Sigmoid colon (tissue), 7 donors: ENCODE measurements around the gene PRXL2B. TPM values are rescaled to one million over a fixed set of nuclear protein-coding genes. Genes with fewer than 3 reads are reported as not detected.
A peak's percentile ranks its signal among the peaks of the same experiment; 100 is the strongest.

Source experiments
- DNase-seq: peaks from one replicate; pipeline ENCODE4 v3.0.0-alpha.2; 2019
- H3K27ac ChIP-seq, 4 donors: fragments of 200-600 bp; sonication (generic); one replicate each; pipeline ENCODE4 v1.5.1; 2016 to 2019; ENCODE audit warnings: mild to moderate bottlenecking in 1 of 4
- H3K27me3 ChIP-seq, 3 donors: fragments of 200-600 bp; sonication (generic); one replicate each; pipeline ENCODE4 v1.5.1; 2019; ENCODE audit warnings: mild to moderate bottlenecking in 1 of 3
- H3K36me3 ChIP-seq, 4 donors: fragments of 200-600 bp; sonication (generic); one replicate each; pipeline ENCODE4 v1.5.1; 2016 to 2019
- H3K4me1 ChIP-seq, 4 donors: fragments of 200-600 bp; sonication (generic); one replicate each; pipeline ENCODE4 v1.5.1; 2017 to 2019
- H3K4me3 ChIP-seq, 4 donors: fragments of 200-600 bp; sonication (generic); one replicate each; pipeline ENCODE4 v1.5.1; 2017 to 2019; ENCODE audit warnings: mild to moderate bottlenecking in 2 of 4, moderate library complexity in 1 of 4
- H3K9me3 ChIP-seq, 4 donors: fragments of 200-600 bp in 3 of 4; sonication (generic) in 3 of 4; one replicate each; pipeline versions ENCODE4 v1.5.1 to v1.6.1; 2013 to 2019
- EP300 ChIP-seq, 4 donors: sonication (generic); formaldehyde crosslinking; IDR thresholded peaks; one replicate each; pipeline ENCODE4 v1.6.1; 2017; ENCODE audit warnings: antibody characterized with exemption in 4 of 4
- POLR2A ChIP-seq, 2 donors: fragments of 450-650 bp; IDR thresholded peaks; one replicate each; pipeline ENCODE4 v1.6.1; 2016; ENCODE audit warnings: antibody characterized with exemption in 2 of 2, mild to moderate bottlenecking in 2 of 2, moderate library complexity in 2 of 2
- POLR2AphosphoS5 ChIP-seq, 4 donors: sonication (generic); formaldehyde crosslinking; IDR thresholded peaks; one replicate each; pipeline ENCODE4 v1.6.1; 2017; ENCODE audit warnings: antibody characterized with exemption in 4 of 4
- WGBS, 2 donors: extraction: QIAGEN DNeasy Blood & Tissue Kit; methylation state at CpG; one replicate each; pipeline ENCODE4 v1.1.7; 2013; 5-methylcytosine and 5-hydroxymethylcytosine counted together
- intact Hi-C: fragments of 100-400 bp; cut with DNase I; formaldehyde crosslinking; loops from one replicate; pipeline ENCODE4 v1.15.1; 2023
- polyA plus RNA-seq, 3 donors: library from polyadenylated mRNA; stranded (reverse); fragments of 200-250 nt; gene quantifications; one replicate each; pipeline ENCODE4 v1.2.3, GENCODE V29; 2013
- total RNA-seq, 4 donors: library from RNA; depleted of rRNA; stranded (reverse); fragments of >200 nt; gene quantifications; one replicate each; pipeline ENCODE4 v1.1.0, GENCODE V29; 2016
- TF ChIP-seq, protein P1 (sequence below), 4 experiments: fragments of 450-650 bp in 3 of 4; fragments of 200-600 bp in 1 of 4; IDR thresholded peaks; one replicate each; pipeline ENCODE4 v1.5.1; 2016 to 2019; ENCODE audit warnings: antibody characterized with exemption in 4 of 4, mild to moderate bottlenecking in 3 of 4, moderate library complexity in 2 of 4
- donor health status: healthy with polysubstance abuse.
- donor health status: Bipolar disorder and iron deficiency.
- donor health status: healthy.

PRXL2B gene
- total and polyA plus RNA-seq, 7 donors, result 8.6 to 53.2 (median 18.2) TPM

DNA sequence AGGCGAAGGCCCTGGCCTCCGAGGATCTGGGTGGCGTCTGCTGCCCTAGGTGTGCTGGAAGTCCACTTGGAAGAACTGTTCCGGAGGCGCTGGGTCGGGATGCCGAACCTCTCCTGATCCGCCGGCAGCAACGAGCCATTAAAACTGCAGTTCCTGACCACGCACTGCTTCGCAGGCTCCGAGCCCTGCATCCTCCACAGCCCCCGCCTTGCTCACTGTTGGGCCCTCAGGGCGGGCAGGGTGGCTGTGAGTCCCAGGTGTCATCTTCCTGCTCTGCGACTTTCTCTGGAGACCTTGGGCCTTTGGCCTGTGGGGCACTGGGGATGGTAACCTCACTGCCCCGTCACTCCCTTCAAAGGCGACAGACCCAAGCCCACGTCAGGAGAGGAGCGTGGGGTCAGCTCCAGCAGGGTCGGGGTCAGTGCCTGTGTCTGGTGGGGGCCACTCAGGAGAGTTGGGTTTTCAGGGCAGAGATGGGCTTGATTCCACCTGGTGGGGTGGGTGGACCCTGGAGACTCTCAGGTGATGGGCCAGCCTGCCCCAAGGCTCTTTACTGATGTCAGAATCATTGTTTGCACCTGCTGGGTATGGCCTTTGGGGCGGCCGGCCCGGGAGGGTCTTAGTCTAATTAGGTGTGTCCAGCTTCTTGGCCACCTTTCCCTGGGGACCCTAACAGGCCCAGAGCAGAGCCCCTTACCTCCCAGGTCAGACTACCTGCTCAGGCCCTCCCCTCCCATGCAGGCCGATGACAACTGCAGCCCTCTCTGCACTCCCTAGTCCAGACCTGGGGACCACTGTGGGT lies 3.1 kb downstream of the PRXL2B start:
- Histone ChIP-seq H3K9me3 (no peaks in the 10 kb centered on the region), H3K27me3 (peaks cover 0 to 19% (median 16%) of the 10 kb centered on the region in 3 donors), H3K36me3 (peaks cover 0 to 7% (median 0%) of the 10 kb centered on the region in 4 donors), H3K27ac (no peak overlapping the region), H3K4me1 (peaks cover 0 to 29% (median 22%) of the 10 kb centered on the region in 4 donors), H3K4me3 (no peak overlapping the region)
- peak; percentile 62 for DNase-seq
- intact Hi-C loops, result loop anchor here (5.0 kb wide), 2 partner anchors 42 to 392 kb away; no protein-coding TSS in a partner anchor
- TF ChIP-seq POLR2A (IDR thresholded peaks at IDR 0.05), result no peak
- WGBS, 2 donors, result 86 to 94% methylated on average over 25 of the region's 25 CpGs

DNA sequence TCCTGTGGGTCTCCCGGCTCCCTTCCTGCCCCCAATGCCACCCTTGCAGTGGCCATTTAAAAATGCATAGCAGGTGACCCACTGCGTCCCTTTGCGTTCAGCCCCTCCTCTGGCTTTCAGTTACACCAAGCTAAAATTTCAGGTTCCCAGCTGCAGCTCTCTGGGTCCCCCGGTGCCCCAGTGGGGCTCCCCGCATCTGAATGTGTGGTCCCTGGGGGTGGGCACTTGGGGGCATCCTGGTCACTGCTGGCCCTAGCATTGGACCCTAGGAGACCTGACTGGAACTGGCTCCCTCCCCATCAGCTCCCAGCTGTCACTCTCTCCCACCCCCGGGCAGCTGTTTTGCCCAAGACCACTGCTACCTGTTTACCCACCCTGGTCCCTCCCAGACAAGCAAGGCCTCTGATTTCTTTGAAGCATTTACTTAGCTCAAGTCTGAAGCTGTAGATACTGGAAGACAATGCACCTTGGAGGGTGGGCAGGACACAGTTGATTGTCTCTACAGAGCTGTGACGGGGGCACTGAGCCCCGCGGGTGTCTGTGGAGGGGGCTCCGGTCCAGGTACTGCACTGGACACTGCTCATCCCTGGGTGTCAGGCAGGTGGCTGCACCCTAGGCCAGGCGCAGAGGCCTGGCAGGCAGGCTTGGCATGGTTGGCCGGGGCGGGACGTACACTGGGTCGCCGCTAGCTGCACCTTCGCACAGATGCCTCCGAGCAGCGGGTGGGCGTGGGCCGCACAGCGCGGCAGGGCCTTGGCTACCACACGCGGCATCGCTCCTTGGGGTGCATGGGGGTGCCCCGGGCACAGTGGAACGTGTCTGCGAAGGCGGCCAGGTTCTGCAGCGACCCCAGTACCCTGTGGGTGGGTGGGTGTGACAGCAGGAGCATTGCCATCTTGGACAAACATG lies 3.9 kb downstream of the PRXL2B start:
- H3K4me3 ChIP-seq, result no peak overlapping the region
- TF ChIP-seq, protein P1, sequence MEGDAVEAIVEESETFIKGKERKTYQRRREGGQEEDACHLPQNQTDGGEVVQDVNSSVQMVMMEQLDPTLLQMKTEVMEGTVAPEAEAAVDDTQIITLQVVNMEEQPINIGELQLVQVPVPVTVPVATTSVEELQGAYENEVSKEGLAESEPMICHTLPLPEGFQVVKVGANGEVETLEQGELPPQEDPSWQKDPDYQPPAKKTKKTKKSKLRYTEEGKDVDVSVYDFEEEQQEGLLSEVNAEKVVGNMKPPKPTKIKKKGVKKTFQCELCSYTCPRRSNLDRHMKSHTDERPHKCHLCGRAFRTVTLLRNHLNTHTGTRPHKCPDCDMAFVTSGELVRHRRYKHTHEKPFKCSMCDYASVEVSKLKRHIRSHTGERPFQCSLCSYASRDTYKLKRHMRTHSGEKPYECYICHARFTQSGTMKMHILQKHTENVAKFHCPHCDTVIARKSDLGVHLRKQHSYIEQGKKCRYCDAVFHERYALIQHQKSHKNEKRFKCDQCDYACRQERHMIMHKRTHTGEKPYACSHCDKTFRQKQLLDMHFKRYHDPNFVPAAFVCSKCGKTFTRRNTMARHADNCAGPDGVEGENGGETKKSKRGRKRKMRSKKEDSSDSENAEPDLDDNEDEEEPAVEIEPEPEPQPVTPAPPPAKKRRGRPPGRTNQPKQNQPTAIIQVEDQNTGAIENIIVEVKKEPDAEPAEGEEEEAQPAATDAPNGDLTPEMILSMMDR (IDR thresholded peaks at IDR 0.05), result no peak
- TF ChIP-seq POLR2A (IDR thresholded peaks at IDR 0.05) (no peak), EP300 (IDR thresholded peaks at IDR 0.05) (no peak), POLR2AphosphoS5 (IDR thresholded peaks at IDR 0.05) (no peak)
- intact Hi-C loops, result no loop called here
- DNase-seq, result peak; percentile 60
- H3K9me3 ChIP-seq, result no peaks in the 10 kb centered on the region
- H3K27ac ChIP-seq, result no peak overlapping the region
- peaks cover 0 to 7% (median 0%) of the 10 kb centered on the region in 4 donors for H3K36me3 ChIP-seq
- WGBS, 2 donors, result 94 to 95% methylated on average over 31 of the region's 31 CpGs
- H3K27me3 ChIP-seq, result peaks cover 0 to 25% (median 19%) of the 10 kb centered on the region in 3 donors
- H3K4me1 ChIP-seq, result peaks cover 0 to 21% (median 14%) of the 10 kb centered on the region in 4 donors

DNA sequence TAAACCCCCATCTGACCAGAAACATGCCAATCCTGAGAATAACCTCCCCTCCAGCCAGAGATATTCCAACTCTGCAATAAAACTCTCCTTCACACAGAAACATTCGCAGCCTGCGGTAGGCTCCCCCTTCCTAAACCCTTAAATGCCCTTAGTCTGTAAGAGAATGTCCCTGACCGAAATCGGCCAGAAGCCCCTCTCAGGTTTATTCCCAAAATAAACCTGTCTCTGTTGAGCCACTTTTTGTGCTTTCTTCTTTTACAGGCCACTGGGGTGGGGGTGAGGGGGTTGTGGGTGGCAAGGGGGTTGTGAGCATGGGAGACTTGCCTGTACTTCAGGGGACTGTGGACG lies 4.6 kb downstream of the PRXL2B start:
- TF ChIP-seq, protein P1 (IDR thresholded peaks at IDR 0.05), result no peak
- TF ChIP-seq POLR2A (IDR thresholded peaks at IDR 0.05) (no peak), EP300 (IDR thresholded peaks at IDR 0.05) (no peak), POLR2AphosphoS5 (IDR thresholded peaks at IDR 0.05) (no peak)
- 87 to 89% methylated on average over 5 of the region's 5 CpGs for WGBS, 2 donors
- H3K27me3 ChIP-seq, result peaks cover 0 to 25% (median 19%) of the 10 kb centered on the region in 3 donors
- H3K4me1 ChIP-seq, result peaks cover 0 to 16% (median 13%) of the 10 kb centered on the region in 4 donors
- peak; percentile 47 for DNase-seq
- H3K36me3 ChIP-seq, result peaks cover 0 to 7% (median 0%) of the 10 kb centered on the region in 4 donors
- no peaks in the 10 kb centered on the region for H3K9me3 ChIP-seq
- no peak overlapping the region for H3K27ac ChIP-seq
- H3K4me3 ChIP-seq, result no peak overlapping the region
- intact Hi-C loops, result no loop called here

DNA sequence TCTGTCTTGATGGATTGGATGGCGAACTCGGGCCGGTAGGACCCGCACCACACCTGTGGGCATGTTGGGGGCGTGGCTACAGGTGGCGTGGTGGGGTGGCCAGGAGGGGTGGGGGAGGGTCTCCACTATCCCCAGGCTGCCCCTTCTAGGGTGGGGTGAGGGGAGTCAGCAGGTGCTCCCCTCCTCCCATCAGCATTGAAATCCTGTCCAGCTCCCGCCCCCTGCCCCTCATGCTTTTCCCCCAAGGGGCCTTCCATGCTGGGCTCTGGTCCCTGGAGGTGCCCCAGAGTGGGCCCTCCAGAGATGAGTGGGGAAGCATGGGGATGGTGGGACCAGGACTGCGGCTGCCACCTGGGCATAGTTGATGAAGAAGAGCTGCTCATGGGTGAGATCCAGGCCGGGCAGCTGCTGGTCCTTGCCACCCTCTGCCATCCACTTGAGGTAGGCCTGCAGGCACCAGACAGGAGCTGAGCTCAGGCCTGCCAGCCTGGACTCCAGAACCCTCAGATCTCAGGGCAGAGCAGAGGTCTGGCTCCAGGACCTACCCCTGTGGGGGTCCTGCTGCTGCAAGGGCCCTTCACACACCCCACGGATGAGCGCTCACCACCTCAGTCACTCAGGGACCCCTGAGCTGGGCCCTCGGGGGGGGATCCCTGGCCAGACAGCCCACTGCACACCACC lies 5.1 kb downstream of the PRXL2B start:
- peaks cover 0 to 15% (median 13%) of the 10 kb centered on the region in 4 donors for H3K4me1 ChIP-seq
- 77 to 90% methylated on average over 12 of the region's 12 CpGs for WGBS, 2 donors

More for the DNA sequence above, 5.1 kb downstream of the PRXL2B start:
- intact Hi-C loops, result no loop called here
- no peak for TF ChIP-seq POLR2A (IDR thresholded peaks at IDR 0.05)
- TF ChIP-seq POLR2AphosphoS5 (IDR thresholded peaks at IDR 0.05), result no peak
- no peak for TF ChIP-seq EP300 (IDR thresholded peaks at IDR 0.05)
- TF ChIP-seq, protein P1 (IDR thresholded peaks at IDR 0.05), result no peak
- Histone ChIP-seq H3K4me3 (no peak overlapping the region), H3K36me3 (peaks cover 0 to 7% (median 0%) of the 10 kb centered on the region in 4 donors), H3K27me3 (peaks cover 0 to 27% (median 19%) of the 10 kb centered on the region in 3 donors), H3K27ac (no peak overlapping the region), H3K9me3 (no peaks in the 10 kb centered on the region)
- peak; percentile 51 for DNase-seq
